GM19240 (cell line): Measurements from ENCODE around the gene B3GLCT.

ENCODE experiments used
- DNase-seq: peaks from one replicate; pipeline ENCODE4 v3.0.0; 2011; ENCODE audit warnings: low spot score; ENCODE audit not compliant: insufficient read length

The B3GLCT gene

DNA sequence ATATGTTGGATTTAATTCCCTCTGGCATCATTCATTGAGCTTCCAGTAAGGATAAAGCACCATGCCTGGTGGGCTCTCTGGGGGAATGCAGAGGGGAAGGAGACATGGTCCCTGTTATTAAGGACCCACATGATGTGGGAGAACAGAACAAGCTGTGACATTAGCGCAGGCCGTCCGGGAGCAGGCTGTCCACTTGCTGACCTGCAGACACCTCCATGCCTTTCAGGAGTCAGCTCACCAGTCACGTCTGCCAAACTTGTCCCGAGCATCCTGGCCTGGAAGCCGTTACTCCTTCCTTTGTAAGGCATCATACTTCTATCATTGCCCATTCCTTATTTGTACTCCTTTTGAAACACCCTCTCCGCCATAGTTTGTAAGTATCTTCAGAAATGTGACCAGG, 23.4 kb downstream of the B3GLCT start:
- DNase-seq: no peak

DNA sequence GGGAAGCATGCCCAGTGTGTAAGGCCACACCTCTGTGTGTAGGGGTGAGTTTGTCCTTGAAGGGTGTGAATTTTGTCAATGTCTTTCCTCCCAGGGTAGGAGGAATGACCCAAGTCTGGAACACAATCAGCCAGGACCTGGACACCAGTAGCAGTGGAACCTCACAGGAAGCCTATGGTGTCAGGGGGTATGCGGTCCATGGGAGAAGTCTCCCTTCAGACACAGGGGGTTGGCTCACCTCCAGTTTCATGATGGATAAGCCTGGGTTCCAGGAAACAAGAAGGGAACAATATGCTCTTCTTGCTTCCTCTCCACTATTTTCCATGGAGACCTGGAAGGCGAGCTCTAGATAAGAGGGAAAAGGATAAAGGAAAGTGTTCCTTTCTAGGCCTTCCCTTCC, 23.9 kb downstream of the B3GLCT start:
- no peak for DNase-seq

DNA sequence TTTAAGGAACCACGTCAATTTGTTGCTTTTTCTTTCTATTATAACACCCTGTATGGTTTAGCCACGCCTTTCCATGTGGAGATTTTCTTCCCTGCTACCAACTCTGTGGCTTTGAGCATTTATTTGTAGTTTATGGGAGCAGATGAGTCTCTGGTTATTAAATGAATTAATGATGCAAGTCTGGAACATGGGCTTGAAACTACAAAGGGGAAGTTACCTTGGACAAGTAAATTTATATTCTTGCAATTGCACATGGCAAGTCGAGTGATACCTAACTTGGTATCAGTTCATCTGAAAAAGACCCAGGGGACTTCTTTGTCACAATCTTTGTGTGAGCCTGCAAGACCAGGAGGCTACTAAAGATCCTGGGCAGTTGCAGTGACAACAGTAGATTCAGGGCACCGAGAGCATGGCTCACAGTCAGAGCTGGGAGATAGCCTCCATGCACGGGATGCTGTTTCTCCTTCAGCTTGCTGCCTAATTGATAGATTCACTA, 24.4 kb downstream of the B3GLCT start:
- DNase-seq: no peak

DNA sequence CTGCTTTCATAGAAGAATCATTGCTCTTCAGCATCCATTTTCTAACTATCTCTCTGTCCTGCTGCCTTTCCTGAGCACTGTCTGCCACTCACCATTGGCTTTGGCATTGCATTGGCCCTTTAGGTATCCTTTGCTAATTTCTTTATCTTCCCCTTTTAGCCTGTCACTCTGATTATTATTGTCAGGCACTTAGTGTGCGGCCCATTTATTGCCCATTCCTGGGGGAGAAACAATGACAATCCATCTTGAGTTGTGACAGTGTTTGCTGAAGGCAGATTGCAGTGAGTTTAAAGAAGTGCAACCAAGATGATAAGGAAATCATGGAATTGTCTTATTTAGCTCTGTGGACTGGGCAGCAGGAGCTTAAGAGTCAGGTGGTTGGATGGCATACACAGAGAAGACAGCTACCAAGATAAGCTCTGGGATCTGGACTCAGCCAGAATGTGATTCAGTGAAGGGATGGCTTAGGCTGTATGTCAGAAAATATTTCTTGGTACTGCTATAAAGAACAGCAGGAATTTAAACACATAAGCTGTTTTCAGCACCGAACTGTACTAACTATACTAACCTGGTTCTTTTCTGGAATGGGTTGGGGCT, 25.3 kb downstream of the B3GLCT start:
- DNase-seq: no peak

DNA sequence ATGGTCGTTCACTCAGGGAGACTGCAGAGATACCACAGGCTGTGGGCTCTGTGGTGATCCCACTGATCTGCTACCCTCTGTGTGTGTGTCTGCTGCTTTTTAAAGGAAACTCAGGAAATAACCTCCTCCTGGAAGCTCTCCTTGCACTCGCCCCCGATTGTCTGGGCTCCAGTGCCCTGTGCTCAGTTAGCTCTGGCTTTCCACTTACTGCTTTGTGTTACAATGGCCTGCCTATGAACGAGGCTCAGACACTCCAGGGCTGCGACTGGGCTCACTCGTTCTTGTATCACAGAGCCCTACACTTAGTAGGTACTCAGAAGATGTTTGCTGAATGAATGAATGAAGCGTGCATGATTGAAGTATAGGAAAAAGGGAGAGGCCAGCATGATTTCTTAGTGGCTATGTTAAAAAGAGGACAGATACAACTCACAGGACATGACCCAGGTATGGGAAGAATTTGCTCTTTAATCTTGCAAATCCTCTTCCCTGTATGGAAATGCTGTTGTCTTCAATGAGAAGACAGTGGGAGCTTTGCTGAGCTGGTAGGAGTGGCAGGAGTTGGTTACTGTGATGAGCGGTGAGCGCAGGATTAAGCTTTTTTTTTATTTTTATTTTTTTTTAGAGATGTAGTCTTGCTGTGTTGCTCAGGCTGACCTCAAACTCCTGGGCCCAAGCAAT, 26.4 kb downstream of the B3GLCT start:
- DNase-seq: no peak

DNA sequence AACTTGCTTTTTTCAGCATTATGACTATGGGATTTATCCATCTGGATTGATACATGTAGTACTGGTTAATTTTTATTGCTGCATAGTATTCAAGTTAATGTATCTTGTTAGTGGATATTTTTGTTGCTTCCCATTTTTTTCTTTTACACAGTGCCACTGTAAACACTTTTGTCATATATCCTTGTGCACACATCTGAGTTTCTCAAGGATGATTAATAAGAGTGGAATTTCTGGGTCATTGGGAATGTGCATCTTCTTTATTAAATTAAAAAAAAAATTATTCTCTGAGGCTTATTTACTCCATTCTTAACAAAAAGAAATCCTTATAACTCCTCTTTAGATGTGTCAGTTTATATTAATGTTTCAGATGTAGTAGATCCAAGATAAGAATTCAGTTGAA, 27.3 kb downstream of the B3GLCT start:
- DNase-seq: no peak

DNA sequence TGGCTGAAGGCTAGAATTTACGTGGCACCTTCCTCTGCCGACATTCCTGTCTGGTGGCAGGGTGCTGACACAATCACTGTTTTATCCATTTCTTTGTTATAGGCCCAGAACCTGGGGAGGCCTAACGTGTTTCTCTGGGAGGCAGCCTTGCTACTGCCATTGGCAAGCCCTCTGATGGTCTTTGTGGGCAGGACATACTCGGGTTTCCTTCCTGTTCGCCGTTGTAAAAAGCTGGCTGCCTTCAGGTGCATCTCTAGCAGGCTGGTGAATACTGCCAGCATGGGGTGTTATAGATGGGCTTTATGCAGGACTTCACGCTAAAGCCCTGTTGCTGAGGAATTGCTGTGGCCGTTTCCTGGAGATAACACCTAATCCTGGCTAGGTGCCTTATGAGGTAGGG, 28.1 kb downstream of the B3GLCT start:
- DNase-seq: no peak

DNA sequence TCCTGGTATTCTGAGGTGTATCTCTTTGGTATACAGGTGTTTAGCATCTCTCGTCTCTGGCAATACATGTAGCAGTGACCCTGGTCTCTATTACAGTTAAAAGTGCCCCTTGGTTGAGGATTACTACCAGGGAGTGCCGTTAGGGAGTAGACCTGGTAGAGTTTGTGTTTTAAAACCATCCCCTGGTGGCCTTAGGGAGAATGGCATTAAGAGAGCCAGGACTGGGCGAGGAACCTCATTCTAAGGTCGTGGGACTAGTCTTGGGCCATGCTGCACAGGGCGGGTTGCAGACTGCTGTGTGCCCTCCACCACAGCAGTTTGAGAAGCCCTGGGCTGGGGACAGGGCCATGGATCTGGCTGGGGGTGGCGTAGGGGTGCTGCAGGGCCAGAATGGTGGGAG, 35.0 kb downstream of the B3GLCT start:
- no peak for DNase-seq

DNA sequence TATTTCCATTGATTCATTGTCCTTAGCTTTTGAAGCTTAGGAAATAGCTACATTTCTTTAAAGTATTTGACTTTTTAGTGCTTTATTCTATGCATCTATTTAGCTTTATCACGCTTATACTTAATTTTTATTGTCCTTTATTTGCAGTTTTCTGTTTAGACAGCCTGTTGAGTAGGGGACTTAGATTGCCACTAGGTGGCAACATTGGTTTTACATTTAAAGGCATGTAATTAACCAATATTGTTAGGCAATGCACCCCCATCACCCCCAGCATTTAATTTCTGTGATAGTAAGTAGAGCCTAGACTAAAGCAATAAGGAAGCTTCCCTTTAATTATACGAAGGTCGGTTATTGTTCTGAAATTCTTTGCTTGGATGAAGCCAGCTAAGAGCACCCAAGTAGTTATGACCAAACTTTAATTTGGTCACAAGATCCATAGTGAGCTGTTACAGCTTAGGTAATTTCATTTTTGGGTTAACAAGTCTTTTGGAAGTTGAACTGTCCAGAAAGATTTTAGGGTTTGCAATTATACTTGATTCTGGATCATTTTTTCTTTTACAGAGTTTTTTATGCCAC, 36.5 kb downstream of the B3GLCT start:
- DNase-seq: no peak

DNA sequence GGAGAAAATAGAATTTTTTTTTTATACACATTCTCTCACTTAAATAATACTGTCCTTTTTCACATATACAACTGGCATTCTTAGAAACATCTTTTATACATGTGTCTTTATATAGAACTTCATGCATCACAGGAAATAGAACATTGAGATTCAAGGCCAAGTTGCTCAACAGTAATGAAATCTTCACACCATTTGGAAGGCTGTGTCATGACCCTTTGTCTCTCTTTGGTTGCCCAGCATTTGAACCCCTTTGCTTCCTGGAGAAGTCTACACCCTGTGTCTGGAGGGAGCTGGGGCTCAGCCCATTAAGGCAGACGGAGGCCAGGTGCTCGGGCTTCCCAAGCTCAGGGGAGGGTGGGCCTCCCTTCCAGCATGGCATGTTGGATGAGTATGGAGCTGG, 41.1 kb downstream of the B3GLCT start:
- DNase-seq: no peak

DNA sequence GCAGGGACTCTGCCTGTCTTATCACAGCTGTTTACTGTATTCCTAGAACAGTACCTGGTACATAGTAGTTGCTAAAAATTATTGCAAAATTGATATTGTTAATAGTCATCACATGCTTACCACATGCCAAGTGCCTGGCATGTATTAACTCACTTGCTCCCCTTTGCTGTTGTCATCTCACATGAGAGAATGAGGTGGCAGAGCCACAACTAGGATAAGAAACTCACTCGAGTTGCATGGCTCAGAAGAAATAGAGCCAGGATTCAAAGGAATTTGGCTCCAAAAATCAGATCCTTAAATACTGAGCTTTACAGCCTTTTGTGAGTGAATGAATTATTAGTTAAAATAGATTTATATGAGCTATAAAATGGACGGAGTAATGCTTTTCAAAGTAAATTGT, 42.6 kb downstream of the B3GLCT start:
- DNase-seq: no peak

DNA sequence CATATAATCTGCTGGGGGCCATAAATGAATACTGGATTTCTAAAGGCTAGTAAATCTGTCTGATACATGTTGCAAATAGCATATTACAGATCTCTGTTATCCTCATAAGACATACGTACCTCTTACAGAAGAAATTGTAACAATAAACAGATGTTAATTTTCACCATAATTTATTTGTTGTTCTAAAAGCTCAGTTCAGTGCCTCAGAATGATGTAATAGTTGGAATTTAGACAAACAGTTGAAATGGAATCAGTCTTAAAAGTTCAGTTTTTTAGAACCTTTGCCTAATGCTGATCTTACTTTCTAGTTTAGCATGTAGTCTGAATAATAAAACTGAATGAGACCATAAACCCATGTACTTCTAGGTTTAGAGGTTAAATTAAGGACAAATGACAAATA, 43.1 kb downstream of the B3GLCT start:
- DNase-seq: no peak

DNA sequence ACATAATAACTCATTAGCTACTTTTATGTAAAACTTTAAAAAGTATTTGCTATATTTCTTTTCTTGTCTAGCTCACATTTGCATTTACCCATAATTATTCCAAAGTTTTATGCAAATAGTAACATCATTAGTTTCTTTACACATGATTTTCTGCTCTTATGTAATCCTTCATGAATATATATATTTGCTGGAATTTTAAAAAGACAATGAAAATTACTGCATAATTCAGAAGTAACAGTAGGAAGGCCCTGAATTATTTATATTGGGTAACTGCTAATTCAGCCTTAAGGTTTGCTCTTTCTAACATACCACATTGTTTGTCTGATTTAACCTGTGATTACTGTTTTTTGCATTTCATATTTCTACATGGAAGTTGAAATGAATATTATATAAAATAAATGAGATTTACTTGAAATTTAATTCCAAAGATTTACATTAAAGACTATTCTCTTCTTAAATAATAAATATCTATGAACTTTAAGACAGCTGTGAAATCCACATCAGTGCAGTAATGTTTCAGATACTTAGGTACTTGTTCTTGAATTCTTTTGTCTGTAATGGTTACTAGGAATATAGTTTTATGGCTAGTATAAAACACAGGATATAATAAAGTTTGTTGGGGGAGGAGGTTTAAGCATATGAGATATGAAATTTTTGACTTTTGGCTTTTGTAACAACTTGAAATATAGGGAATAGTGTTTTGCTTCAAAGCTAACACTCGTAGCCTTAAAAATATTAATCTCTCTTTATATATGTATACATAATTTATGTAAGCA, 46.0 kb downstream of the B3GLCT start:
- no peak for DNase-seq

DNA sequence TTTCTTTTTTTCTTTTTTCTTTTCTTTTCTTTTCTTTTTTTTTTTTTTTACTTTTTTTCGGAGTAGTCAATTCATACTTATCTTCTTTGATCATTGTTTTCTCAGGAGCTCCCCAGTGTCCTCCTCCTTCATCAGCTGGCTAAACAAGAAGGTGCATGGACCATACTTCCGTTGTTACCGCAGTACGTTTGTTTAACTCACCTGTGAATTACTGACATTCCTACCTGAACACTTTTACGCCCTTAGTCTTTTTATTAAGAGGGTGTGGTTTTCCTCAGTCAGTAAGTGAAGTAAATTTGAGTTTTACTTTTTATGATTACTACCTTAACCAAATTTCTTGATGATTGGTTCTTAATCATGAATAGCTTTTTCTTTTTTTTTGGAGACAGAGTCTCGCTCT, 47.1 kb downstream of the B3GLCT start:
- DNase-seq: no peak

DNA sequence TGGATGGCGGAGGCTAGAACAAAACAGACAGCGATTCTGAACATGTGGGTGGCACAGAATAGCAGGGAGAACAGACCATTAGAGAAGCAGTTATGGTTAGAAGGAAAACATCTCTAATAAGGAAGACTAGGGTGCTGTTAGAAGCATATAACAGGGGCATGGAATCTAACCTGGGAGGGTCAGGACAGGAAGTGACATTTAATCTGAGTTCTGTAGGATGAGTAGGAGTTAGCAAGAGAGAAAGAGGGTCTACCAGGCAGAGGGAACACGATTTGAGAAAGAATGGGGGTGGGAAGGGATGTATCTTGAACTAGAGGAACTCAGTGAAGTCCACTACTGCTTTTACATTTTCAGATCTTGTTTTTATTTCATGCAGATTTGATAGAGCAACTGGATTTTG, 48.6 kb downstream of the B3GLCT start:
- no peak for DNase-seq

DNA sequence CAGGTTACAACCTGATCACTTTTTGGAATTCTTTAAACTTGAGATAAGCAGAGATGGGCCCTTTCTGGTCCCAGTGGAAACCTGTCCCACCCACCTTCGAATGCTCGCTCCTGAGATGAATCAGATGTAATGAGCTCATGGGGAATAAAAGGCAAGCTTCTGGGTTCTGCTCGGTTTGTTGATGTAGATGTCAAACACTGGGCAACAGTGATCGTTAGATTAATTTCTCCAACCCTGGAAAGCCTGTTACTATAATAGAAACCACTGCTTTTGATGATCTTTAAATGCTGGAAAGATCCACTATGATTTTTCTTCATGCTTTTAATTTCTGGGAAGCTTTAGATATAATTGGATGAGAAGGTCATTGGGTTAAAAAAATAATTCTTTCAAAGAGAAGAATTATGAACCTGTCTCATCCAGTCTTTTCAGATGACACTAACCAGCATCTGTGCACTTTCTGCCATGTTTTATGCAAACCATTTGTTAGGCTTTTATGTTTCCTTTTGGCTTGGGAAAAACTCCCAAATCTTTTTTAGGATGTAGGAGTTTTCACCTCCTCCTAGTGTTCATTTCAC, 49.3 kb downstream of the B3GLCT start:
- DNase-seq: no peak

DNA sequence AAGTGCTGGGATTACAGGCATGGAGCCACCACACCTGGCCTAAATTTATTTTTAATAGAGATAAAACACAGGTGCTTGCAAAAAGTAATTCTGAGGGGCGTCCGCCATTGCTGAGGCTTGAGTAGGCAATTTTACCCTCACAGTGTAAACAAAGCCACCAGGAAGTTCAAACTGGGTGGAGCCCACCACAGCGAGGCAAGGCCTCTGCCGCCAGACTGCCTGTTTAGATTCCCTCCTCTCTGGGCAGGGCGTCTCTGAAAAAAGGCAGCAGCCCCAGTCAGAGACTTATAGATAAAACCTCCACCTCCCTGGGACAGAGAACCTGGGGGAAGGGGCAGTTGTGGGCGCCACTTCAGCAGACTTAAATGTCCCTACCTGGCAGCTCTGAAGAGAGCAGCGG, 50.7 kb downstream of the B3GLCT start:
- DNase-seq: no peak

DNA sequence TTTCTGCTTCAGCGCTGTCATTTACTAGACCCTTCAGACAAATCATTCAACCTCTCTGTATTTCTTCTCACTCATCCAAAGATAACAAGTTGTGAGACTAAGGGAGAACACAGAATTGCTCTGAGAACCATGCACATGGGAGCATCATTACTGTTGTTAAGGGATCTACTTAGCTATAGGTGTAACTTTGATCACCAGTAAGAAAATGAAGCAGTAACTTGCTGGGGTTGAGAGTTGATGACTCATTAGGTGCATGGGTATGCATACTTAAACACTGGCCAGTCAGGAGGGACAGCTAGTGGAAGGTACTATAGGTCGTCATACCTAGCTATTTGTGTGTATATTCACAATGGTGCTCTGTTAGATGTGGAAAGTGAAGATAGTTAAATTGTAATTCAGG, 61.5 kb downstream of the B3GLCT start:
- no peak for DNase-seq

DNA sequence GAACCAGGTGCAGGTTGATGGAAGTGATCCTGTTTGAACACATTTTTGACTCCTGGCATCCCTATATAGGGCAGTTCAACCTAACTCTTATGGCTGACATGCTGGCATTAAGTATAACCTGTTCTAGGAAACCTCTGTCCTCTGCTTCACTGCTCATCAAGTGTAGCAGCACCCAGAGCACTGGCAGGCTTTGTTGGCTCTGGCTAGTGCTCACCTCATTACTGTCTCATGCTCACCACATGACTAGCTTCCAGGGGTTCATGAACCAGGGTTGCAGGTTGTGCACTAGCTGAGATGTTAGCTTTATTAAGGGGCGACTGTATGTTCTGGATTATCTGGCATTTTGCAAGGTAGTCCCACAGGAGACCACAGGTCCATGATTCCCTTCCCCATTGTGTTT, 63.6 kb downstream of the B3GLCT start:
- DNase-seq: no peak

DNA sequence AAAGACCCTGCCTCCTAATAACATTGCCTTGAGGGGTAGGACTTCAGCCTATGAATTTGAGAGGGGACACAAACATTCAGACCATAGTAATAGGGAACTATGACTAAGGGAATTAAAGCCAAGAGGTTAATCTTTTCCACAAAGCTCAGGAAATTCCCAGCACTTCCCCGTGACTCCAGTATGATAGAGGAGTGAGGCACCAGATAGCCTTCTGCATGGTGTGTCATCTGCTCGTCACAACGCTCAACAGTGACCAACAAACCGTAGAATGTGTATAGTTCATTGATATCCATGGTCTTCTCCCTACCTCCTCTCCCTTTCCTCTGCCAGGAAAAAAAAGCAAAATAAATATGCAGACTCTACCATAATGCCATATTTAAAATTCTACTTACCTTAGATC, 64.4 kb downstream of the B3GLCT start:
- no peak for DNase-seq

DNA sequence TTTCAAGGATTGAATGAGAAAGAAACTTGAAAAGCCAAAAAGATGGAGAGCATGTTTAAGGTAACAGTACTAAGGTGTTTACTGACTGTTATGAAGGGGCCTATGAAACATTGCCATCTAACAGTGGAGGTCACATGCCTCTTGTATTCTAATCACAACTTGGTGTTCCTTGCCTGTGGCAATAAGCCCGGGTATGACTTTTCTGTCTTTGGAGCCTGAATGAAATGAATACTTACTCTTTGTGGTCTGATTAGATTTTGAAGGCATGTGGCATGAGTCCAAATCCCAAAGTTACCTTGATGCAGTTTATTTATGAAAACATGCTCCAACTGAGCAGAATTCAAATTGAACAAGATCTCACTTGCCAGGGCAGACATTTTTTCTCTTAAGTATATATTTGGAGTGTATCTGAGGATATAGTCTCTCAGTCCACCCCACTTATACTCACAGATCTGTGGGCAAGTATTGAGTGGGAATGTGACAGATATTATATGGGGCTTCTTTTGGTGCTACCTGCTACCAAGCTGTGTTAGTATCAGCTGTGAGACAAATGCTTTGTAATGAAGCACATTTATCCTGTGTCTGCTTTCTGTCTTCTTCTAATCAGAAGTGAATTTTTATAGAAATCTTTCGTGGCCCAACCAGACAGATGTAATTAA, 67.5 kb downstream of the B3GLCT start:
- DNase-seq: no peak
